ENCODE data around the gene STIM2. TPM values are rescaled to one million over a fixed set of nuclear protein-coding genes. Genes with fewer than 3 reads are reported as not detected.

The STIM2 gene
- total RNA-seq, 4 donors from 2014 or later: 3.9 to 7.6 (median 4.9) TPM

GRCh38 chr4:27057053-27057452 lies 196.4 kb downstream of the STIM2 start:
- Histone ChIP-seq H3K4me1 (no peaks in the 10 kb centered on the region), H3K27ac (no peak overlapping the region), H3K36me3 (no peaks in the 10 kb centered on the region), H3K4me3 (no peak overlapping the region), H3K9me3 (no peaks in the 10 kb centered on the region), H3K27me3 (no peaks in the 10 kb centered on the region)
- intact Hi-C loops (cut with DNase I; ENCODE audit: low total_unique reads): loop anchor here (5.0 kb wide), 1 partner anchor 260 kb away; no protein-coding TSS in a partner anchor
- DNase-seq (no peak), ATAC-seq (no peak)
- TF ChIP-seq POLR2A (IDR thresholded peaks at IDR 0.05) (no peak), CTCF (IDR thresholded peaks at IDR 0.05 in 4 of 5, conservative IDR thresholded peaks at IDR 0.05 in 1 of 5) (no peak)
- in situ Hi-C loops (cut with MboI; ENCODE audit: low sequenced_read_pairs in 4 of 4): no loop called here

- no peak overlapping the region for H3K4me3 ChIP-seq
- TF ChIP-seq POLR2A (IDR thresholded peaks at IDR 0.05) (no peak), CTCF (IDR thresholded peaks at IDR 0.05 in 4 of 5, conservative IDR thresholded peaks at IDR 0.05 in 1 of 5) (no peak)
- no peaks in the 10 kb centered on the region for H3K4me1 ChIP-seq
- no peak for ATAC-seq
- H3K27ac ChIP-seq: no peak overlapping the region
- intact Hi-C loops (cut with DNase I; ENCODE audit: low total_unique reads): loop anchor here (5.0 kb wide), 1 partner anchor 260 kb away; no protein-coding TSS in a partner anchor
- no peaks in the 10 kb centered on the region for H3K27me3 ChIP-seq
- in situ Hi-C loops (cut with MboI; ENCODE audit: low sequenced_read_pairs in 4 of 4): no loop called here
- H3K36me3 ChIP-seq: no peaks in the 10 kb centered on the region
- H3K9me3 ChIP-seq: no peaks in the 10 kb centered on the region
- DNase-seq: no peak
These were observed 197.0 kb downstream of the STIM2 start for GRCh38 chr4:27057662-27058061.

DNA sequence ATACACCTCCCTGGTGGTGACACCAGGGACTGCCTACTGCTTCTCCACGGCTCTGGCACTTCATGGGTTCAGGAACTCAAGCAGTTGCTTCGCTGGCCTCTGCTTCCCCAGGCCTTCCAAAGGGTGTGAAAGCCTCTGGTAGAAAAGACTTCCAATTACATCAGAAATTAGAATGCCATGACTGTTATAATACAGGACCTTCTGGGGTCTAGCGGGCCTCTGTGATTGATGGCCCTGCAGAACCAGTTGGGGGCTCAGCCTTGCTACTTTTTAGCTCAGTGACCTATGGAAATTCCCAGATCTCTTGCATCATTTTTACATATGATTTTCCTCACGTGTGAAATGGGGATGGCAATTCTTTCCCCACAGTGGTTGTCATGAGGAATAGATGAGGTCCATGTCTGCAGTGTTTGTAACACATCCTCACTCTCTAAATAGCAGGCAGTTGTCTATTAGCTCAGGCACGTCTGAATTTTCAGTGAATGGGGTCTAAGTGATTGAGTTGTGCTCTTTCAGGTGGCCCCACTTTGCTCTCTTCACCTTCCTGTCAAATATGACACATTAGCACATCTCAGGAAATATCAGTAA lies 198.3 kb downstream of the STIM2 start:
- no peak overlapping the region for H3K4me3 ChIP-seq
- ATAC-seq: no peak
- TF ChIP-seq CTCF (IDR thresholded peaks at IDR 0.05 in 4 of 5, conservative IDR thresholded peaks at IDR 0.05 in 1 of 5) (no peak), POLR2A (IDR thresholded peaks at IDR 0.05) (no peak)
- H3K27me3 ChIP-seq: no peaks in the 10 kb centered on the region
- no peaks in the 10 kb centered on the region for H3K9me3 ChIP-seq
- in situ Hi-C loops (cut with MboI; ENCODE audit: low sequenced_read_pairs in 4 of 4): no loop called here
- no peaks in the 10 kb centered on the region for H3K4me1 ChIP-seq
- intact Hi-C loops (cut with DNase I; ENCODE audit: low total_unique reads): loop anchor here (5.0 kb wide), 1 partner anchor 258 kb away; no protein-coding TSS in a partner anchor
- no peaks in the 10 kb centered on the region for H3K36me3 ChIP-seq
- DNase-seq: no peak
- H3K27ac ChIP-seq: no peak overlapping the region

GRCh38 chr4:27059446-27059845 lies 198.8 kb downstream of the STIM2 start:
- no peak overlapping the region for H3K4me3 ChIP-seq
- no peak for DNase-seq
- in situ Hi-C loops (cut with MboI; ENCODE audit: low sequenced_read_pairs in 4 of 4): no loop called here
- H3K27ac ChIP-seq: no peak overlapping the region
- no peaks in the 10 kb centered on the region for H3K27me3 ChIP-seq
- H3K9me3 ChIP-seq: no peaks in the 10 kb centered on the region
- H3K36me3 ChIP-seq: no peaks in the 10 kb centered on the region
- no peak for ATAC-seq
- no peaks in the 10 kb centered on the region for H3K4me1 ChIP-seq
- intact Hi-C loops (cut with DNase I; ENCODE audit: low total_unique reads): loop anchor here (5.0 kb wide), 1 partner anchor 258 kb away; no protein-coding TSS in a partner anchor
- TF ChIP-seq CTCF (IDR thresholded peaks at IDR 0.05 in 4 of 5, conservative IDR thresholded peaks at IDR 0.05 in 1 of 5) (no peak), POLR2A (IDR thresholded peaks at IDR 0.05) (no peak)

- H3K27me3 ChIP-seq: no peaks in the 10 kb centered on the region
- no peak for ATAC-seq
- H3K27ac ChIP-seq: no peak overlapping the region
- no peak for TF ChIP-seq CTCF (IDR thresholded peaks at IDR 0.05 in 4 of 5, conservative IDR thresholded peaks at IDR 0.05 in 1 of 5)
- TF ChIP-seq POLR2A (IDR thresholded peaks at IDR 0.05): no peak
- intact Hi-C loops (cut with DNase I; ENCODE audit: low total_unique reads): no loop called here
- in situ Hi-C loops (cut with MboI; ENCODE audit: low sequenced_read_pairs in 4 of 4): no loop called here
- no peaks in the 10 kb centered on the region for H3K36me3 ChIP-seq
- no peak for DNase-seq
- H3K4me1 ChIP-seq: no peaks in the 10 kb centered on the region
- H3K9me3 ChIP-seq: no peaks in the 10 kb centered on the region
- no peak overlapping the region for H3K4me3 ChIP-seq
These were observed 201.6 kb downstream of the STIM2 start for GRCh38 chr4:27062256-27062655.

All from gastrocnemius medialis (tissue), 4 donors.